ENCODE measurements around the gene MAP4K2. TPM values are rescaled to one million over a fixed set of nuclear protein-coding genes. Genes with fewer than 3 reads are reported as not detected.

The MAP4K2 gene
- total and polyA plus RNA-seq, 2 of the 13 experiments (the other 11 are each of a cell fraction or from before 2014, with no cell fraction given): 8.3 to 17.6 TPM

- TF ChIP-seq MEIS2 (CRISPR knock-in tag; IDR thresholded peaks at IDR 0.05) (peak; percentile 22; the same call in 1 of the 2 replicates), SMAD1 (CRISPR knock-in tag; IDR thresholded peaks at IDR 0.05; ENCODE audit: borderline replicate concordance, low read depth) (peak; percentile 63; the same call in 1 of the 2 replicates), FOSL2 (CRISPR knock-in tag; IDR thresholded peaks at IDR 0.05) (peak; percentile 60), KDM5A (IDR thresholded peaks at IDR 0.05; ENCODE audit: borderline replicate concordance, low read length) (no peak), ZNF780A (CRISPR knock-in tag; IDR thresholded peaks at IDR 0.05) (no peak), KMT2B (CRISPR knock-in tag; IDR thresholded peaks at IDR 0.05) (peak; percentile 48; the same call in 1 of the 2 replicates), PATZ1 (CRISPR knock-in tag; IDR thresholded peaks at IDR 0.05) (peak; percentile 75; the same call in 1 of the 2 replicates), MED1 (CRISPR knock-in tag; IDR thresholded peaks at IDR 0.05) (peak; percentile 61), SMAD9 (CRISPR knock-in tag; IDR thresholded peaks at IDR 0.05) (no peak), STAT6 (CRISPR knock-in tag; IDR thresholded peaks at IDR 0.05; ENCODE audit: borderline replicate concordance) (no peak), LRRFIP1 (CRISPR knock-in tag; conservative IDR thresholded peaks at IDR 0.05) (no peak), STAG1 (CRISPR knock-in tag; IDR thresholded peaks at IDR 0.05) (peak; percentile 97), HNRNPUL1 (IDR thresholded peaks at IDR 0.05; ENCODE audit: low read depth, low read length) (no peak), XRCC5 (optimal IDR thresholded peaks at IDR 0.05; ENCODE audit: low read length) (peak; percentile 84), ZNF558 (CRISPR knock-in tag; IDR thresholded peaks at IDR 0.05; ENCODE audit: borderline replicate concordance) (no peak), ZNF343 (CRISPR knock-in tag; IDR thresholded peaks at IDR 0.05) (no peak), ZNF205 (CRISPR knock-in tag; IDR thresholded peaks at IDR 0.05) (peak; percentile 73; the same call in 1 of the 2 replicates), LCORL (IDR thresholded peaks at IDR 0.05) (no peak), LCORL (CRISPR knock-in tag; IDR thresholded peaks at IDR 0.05) (peak; percentile 80), ZNF564 (CRISPR knock-in tag; IDR thresholded peaks at IDR 0.05) (no peak), ZNF432 (CRISPR knock-in tag; IDR thresholded peaks at IDR 0.05; ENCODE audit: borderline replicate concordance) (no peak), ZKSCAN5 (CRISPR knock-in tag; IDR thresholded peaks at IDR 0.05) (no peak), HNRNPLL (IDR thresholded peaks at IDR 0.05; ENCODE audit: low read depth, low read length, poor library complexity, severe bottlenecking) (no peak)
Measured at GRCh38 chr11:64846998-64847666, 44.1 kb upstream of the MAP4K2 start (continued).
